ENCODE data around the gene DIAPH2.

DIAPH2 gene

DNA sequence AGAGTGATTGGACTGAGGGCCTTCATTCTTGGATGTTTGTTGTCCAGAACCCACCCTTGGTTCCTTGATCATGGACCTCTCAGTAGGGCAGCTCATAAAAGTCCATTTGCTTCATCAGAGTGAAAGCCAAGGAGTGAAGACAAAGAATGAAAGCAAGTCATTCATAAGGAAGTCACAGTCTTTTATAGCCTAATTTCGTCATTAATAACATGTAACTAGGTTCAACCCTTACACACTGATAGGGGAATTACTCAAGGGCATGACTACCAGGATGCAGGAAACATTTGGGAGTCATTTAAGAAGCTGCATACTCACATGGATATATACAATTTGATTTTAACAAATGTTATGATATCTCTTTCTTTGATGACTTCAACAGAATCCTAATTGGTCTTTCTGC, 294.3 kb downstream of the DIAPH2 start:
- no peak for DNase-seq (ENCODE audit: low spot score)

DNA sequence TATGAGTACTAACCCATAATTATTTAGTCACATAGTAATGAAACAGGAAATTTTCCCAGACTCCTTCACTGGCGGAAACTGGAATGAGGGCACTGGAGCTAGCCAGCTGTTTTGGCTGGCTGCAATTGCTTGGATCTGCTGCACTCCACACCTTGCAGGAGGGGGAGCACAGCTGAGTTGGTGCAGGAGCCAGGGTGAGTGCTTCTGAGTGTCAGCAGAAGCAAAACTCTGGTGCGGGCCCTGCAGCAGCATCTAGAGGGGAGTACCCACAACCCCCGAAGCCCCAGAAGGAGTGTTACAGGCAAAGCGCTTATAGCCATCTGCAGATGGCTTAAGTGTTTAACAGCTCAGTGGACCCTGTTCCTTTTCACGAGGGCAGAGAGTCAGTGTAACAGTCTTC, 295.1 kb downstream of the DIAPH2 start:
- no peak for DNase-seq (ENCODE audit: low spot score)

DNA sequence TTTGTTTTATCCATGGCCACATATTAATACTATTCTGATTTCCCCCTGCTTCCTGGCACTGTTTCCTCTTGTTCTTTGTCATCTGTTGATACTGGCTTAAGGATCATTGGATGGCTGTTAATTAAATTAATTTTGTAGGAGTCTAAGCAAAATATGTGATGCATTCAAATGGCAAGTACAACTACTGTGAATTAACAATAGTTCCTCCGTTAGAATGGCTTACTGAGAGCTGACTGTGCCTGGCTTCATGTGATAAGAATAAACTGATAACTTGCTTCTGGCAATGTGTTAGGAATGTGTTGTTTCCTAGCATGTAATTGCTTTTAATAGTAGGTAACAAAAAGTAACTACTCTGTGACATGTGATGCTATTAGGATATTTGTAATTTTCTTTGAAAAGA, 297.5 kb downstream of the DIAPH2 start:
- no peak for DNase-seq (ENCODE audit: low spot score)

DNA sequence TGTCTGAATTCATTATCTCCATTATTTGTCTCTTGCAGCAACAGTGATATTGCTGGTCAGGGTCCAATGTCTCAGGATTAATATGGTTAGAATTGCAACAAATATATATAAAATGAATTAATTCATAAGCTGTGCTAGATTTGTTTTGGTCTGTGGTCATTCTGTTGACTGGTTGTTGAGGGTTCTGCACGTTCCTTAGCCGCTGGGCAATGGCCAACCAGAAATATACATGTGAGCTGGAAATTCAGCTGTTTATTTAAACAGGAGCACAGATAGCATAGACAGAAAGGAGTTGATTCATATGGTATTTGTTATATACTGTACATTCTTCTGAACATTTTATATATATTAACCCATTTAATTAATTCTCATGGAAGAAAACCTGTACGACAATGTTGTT, 299.9 kb downstream of the DIAPH2 start:
- DNase-seq (ENCODE audit: low spot score): no peak

GRCh38 chrX:96985046-96985445, 300.4 kb downstream of the DIAPH2 start:
- no peak for DNase-seq (ENCODE audit: low spot score)

- no peak for DNase-seq (ENCODE audit: low spot score)
Observed at GRCh38 chrX:96987228-96987627, 302.6 kb downstream of the DIAPH2 start.

DNA sequence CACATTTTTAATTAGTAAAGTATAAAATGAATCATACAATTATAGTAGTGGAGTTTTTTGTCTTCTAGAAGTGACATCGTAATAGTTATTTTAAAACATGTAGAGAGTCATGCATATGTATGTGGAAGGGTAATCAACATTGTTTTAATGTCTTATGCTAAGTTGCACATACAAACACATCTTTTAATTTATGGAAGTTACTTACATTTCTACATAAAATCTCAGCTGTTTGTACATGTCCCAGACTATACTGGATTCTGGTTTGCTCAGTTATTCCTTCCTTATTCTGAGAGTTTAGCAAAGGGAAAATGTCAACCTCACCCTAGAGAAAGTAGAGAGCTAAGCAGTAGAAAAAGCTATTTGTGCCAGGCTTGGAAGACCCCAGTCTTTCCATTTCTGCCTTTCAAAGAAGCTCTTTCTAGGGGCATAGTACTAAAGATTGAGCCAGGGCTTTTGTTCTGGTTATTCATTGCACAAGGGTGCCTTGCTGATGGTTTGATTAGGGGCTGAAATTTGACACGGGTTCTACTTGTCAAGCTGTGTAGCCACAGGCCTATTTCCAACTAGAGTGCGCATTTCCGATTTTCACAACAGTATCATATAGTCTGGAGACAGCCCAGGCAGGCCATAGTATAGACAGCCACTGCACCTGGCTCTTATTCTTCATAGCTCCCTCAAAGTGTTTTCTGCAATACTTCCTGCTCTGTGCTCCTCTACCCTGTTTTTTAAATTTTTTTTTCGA, 305.4 kb downstream of the DIAPH2 start:
- peak; percentile 5 for DNase-seq (ENCODE audit: low spot score)

- DNase-seq (ENCODE audit: low spot score): no peak
Observed at GRCh38 chrX:96994093-96994492, 309.5 kb downstream of the DIAPH2 start.

DNA sequence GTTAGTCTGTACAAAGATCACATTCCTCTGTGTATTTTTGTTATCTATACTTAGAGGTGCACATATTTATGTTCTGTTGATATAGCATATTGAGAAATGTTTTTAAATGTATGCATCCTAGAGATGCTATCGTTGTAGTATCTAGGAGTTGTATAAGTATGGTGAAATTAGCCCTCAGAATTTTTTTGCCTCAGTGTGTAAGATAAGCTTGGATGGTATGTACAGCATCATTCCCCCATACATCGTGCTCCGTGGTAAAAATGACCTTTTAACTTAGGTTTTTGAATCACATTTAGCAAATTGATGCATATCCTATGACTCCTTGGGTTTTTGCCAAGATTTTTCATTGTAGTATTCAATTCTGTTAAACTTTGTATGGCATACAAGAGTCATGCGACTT, 312.6 kb downstream of the DIAPH2 start:
- no peak for DNase-seq (ENCODE audit: low spot score)

- DNase-seq (ENCODE audit: low spot score): no peak
Observed at GRCh38 chrX:97000682-97001368, 316.2 kb downstream of the DIAPH2 start.

DNA sequence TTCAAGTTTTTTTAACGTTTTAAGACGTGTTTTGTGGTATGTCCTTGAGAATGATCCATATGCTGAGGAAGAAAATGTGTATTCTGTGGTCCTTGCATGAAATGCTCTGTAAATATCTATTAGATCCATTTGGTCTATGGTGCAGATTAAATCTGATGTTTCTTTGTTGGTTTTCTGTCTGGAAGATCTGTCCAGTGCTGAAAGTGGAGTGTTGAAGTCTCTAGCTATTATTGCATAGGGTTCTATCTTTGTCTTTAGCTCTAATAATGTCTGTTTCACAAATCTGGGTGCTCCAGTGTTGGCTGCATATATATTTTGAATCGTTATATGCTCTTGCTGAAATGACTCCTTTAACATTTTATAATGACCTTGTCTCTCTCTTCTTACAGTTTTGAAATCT, 321.5 kb downstream of the DIAPH2 start:
- no peak for DNase-seq (ENCODE audit: low spot score)

DNA sequence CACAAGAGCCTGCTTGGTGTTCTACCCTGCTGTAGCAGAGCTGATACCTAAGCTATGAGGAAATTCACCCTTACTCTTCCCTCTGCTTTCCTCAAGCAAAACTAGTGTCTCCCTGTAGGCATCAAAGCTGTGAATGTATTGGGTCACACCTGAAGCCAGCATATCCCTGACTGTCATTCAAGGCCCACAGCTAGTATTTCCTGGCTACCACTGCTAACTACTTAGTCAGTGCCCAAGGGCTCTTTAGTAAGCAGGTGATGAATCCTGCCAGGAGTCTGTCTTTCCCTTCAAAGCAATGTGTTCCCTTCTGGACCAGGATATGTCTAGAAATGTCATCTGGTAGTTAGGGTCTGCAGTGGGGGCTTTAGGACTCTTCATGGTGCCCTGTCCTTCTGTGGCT, 324.7 kb downstream of the DIAPH2 start:
- DNase-seq (ENCODE audit: low spot score): no peak

DNA sequence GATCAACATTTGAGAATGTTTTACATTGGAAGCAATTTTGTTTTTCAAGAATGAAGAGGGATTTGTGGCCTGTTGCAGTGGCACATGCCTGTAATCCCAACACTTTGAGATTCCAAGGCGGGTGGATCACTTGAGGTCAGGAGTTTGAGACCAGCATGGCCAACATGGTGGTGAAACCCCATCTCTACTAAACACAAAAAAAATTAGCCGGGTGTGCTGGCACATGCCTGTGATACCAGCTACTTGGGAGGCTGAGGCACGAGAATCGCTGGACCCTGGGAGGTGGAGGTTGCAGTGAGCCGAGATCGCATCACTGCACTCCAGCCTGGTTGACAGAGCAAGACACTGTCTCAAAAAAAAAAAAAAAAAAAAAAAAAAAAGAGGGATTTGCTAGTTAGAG, 326.9 kb downstream of the DIAPH2 start:
- no peak for DNase-seq (ENCODE audit: low spot score)

GRCh38 chrX:97016106-97016505, 331.5 kb downstream of the DIAPH2 start:
- no peak for DNase-seq (ENCODE audit: low spot score)

GRCh38 chrX:97021680-97022079, 337.0 kb downstream of the DIAPH2 start:
- DNase-seq (ENCODE audit: low spot score): no peak

DNA sequence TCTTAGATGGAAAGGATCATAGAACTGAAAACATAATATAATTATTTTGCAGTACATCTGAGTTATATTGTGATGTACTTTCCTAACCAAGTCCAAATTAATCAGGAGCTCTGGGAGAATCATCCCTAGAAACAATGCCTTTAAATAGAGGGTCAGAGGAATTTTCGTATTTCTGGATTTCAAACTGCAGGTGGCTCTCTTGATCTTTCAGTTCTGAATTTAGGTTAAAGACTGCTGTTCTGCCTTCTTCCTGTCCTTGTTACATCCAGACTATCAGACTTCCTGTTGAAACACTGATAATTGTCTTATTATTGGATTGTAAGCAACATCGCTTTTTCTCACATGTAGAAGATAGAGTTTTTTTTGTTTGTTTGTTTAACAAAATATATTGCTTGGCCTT, 341.8 kb downstream of the DIAPH2 start:
- DNase-seq (ENCODE audit: low spot score): peak; percentile 16

DNA sequence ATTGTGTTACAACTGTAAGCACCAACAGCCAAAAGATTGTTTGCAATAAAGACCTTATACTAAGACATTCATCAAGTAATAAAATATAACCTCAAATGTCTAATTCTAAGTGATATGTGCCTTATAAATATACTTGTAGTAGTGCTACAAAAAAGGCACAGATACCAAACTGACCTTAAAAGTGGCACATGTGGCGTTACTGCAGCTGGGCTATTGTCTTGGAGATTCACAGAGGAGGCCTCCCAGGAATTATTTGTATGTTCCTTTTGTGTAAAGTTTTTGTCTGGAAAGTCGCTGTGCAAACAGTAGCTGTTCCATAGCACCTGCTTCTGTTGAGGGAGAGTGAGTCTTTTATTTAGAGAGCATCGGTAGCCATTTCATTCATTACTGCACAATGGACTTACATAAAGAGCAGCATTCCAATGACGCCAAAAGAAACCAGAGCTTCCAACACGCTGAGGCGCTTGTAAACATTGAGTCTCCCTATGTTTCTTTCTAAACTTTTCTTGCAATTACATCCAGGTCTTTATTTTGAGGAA, 342.8 kb downstream of the DIAPH2 start:
- peak; percentile 4 for DNase-seq (ENCODE audit: low spot score)

DNA sequence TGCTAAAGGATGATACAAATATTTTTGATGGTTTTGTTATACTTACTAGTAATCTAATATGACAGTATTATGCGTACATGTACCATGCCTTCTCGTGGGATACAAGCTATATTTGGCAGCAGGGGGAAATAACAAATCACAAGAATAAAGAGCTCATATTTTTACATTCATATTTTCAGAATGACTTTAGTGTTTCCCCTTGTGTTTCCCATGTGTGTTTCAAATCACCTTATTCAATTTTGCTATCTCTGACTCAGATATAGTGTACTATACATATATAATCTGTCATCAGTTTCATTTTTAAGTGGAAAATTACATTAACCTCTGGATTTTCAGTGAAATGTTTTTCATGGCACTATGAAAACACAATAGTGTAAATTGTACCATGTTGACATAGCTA, 345.8 kb downstream of the DIAPH2 start:
- DNase-seq (ENCODE audit: low spot score): no peak

GRCh38 chrX:97030947-97031346, 346.3 kb downstream of the DIAPH2 start:
- no peak for DNase-seq (ENCODE audit: low spot score)

GRCh38 chrX:97039363-97040029, 354.9 kb downstream of the DIAPH2 start:
- DNase-seq (ENCODE audit: low spot score): no peak

DNA sequence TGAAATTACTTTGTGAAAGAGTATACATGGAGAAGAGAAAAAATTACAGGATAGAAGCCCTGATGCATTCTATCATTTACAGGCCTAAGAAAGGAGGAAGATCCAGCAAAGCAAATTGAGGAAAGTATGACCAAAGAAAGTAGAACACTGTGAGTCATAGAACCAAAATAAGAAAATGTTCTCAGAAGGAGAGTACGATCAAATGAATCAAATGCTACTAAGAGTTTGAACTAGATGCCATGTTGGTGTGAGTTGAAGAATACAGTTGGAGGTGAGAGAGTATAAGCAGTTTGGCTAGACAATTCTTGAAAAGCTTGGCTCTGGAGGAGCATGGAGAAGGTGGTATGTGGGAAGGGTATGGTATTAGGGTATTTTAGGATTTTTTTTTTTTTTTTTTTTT, 360.8 kb downstream of the DIAPH2 start:
- no peak for DNase-seq (ENCODE audit: low spot score)

DNA sequence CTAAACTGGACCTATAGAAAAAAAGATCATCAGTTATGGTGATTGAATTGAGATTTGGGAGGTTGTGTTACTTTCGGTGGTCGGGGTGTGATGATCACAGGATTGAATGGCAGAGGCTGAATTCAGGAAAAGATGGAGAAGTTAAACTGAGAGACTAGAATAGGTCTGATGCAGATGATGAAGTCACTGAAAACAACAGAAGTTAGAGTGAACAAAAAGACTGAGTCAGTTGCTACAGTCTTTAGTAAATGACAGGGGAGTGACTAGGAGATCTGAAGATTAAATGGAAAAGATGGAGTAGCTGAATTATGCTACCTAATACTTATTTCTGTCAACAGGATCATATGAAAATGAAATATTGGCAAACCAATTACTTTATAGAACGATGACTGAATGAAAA, 362.2 kb downstream of the DIAPH2 start:
- DNase-seq (ENCODE audit: low spot score): no peak

GRCh38 chrX:97050392-97050791, 365.8 kb downstream of the DIAPH2 start:
- DNase-seq (ENCODE audit: low spot score): no peak
